DOHH2 (cell line): ENCODE data around the gene PIM3.

ENCODE experiments used
- H3F3A ChIP-seq: fragments of 200-600 bp; sonication (generic), shearing (Covaris generic); 2 replicates; pipeline ENCODE4 v1.6.0; 2016; ENCODE audit warnings: antibody characterized with exemption, mild to moderate bottlenecking; ENCODE audit not compliant: control insufficient read depth, insufficient read depth
- H3K27ac ChIP-seq: fragments of 200-600 bp; sonication (generic); 2 replicates; pipeline ENCODE4 v1.5.1; 2014; ENCODE audit warnings: low read depth, mild to moderate bottlenecking, low read length, moderate library complexity
- H3K27me3 ChIP-seq: fragments of 200-600 bp; sonication (generic); 2 replicates; pipeline ENCODE4 v1.6.1; 2014; ENCODE audit warnings: mild to moderate bottlenecking, low read length, mixed read lengths; ENCODE audit not compliant: control insufficient read depth
- H3K36me3 ChIP-seq: fragments of 200-600 bp; sonication (generic); 2 replicates; pipeline ENCODE4 v1.6.1; 2014; ENCODE audit warnings: mild to moderate bottlenecking, low read length, moderate library complexity, mixed read lengths; ENCODE audit not compliant: control insufficient read depth
- H3K4me1 ChIP-seq: fragments of 200-600 bp; sonication (generic); 2 replicates; pipeline ENCODE4 v1.6.1; 2014; ENCODE audit warnings: mild to moderate bottlenecking, low read length, mixed read lengths; ENCODE audit not compliant: control insufficient read depth
- H3K4me2 ChIP-seq: fragments of 200-600 bp; sonication (generic); 2 replicates; pipeline ENCODE4 v1.6.0; 2014; ENCODE audit warnings: mild to moderate bottlenecking, low read length, moderate library complexity
- H3K4me3 ChIP-seq: fragments of 200-600 bp; sonication (generic); 2 replicates; pipeline ENCODE4 v1.5.1; 2014; ENCODE audit warnings: mild to moderate bottlenecking, low read length, mixed read lengths
- H3K79me2 ChIP-seq: fragments of 200-600 bp; sonication (generic); 2 replicates; pipeline ENCODE4 v1.6.1; 2014; ENCODE audit warnings: mild to moderate bottlenecking, low read length, mixed read lengths; ENCODE audit not compliant: control insufficient read depth
- H3K9me2 ChIP-seq: fragments of 200-600 bp; sonication (generic); replicated peaks from 2 replicates; pipeline ENCODE4 v1.6.1; 2014; ENCODE audit warnings: mild to moderate bottlenecking, low read length, mixed read lengths; ENCODE audit not compliant: control insufficient read depth
- H3K9me3 ChIP-seq: fragments of 200-600 bp; sonication (generic); 2 replicates; pipeline ENCODE4 v1.6.1; 2014; ENCODE audit warnings: antibody characterized with exemption, low read length, mixed read lengths; ENCODE audit not compliant: control insufficient read depth, insufficient read depth
- H4K20me1 ChIP-seq: fragments of 200-600 bp; sonication (generic); 2 replicates; pipeline ENCODE4 v1.6.0; 2014; ENCODE audit warnings: low read depth, mild to moderate bottlenecking, antibody characterized with exemption, low read length, moderate library complexity; ENCODE audit not compliant: control insufficient read depth, insufficient read depth
- EZH2phosphoT487 ChIP-seq: fragments of 200-600 bp; sonication (generic); IDR thresholded peaks from 2 replicates; pipeline ENCODE4 v1.6.1; 2017; ENCODE audit warnings: borderline replicate concordance, mild to moderate bottlenecking, antibody characterized with exemption, low read length, moderate library complexity, mixed read lengths
- TF ChIP-seq, protein P1 (sequence below): fragments of 200-600 bp; sonication (generic); IDR thresholded peaks from one replicate; pipeline ENCODE4 v1.5.1; 2014; ENCODE audit warnings: antibody characterized with exemption, mild to moderate bottlenecking, low read depth, low read length; ENCODE audit not compliant: poor library complexity, severe bottlenecking

The PIM3 gene

DNA sequence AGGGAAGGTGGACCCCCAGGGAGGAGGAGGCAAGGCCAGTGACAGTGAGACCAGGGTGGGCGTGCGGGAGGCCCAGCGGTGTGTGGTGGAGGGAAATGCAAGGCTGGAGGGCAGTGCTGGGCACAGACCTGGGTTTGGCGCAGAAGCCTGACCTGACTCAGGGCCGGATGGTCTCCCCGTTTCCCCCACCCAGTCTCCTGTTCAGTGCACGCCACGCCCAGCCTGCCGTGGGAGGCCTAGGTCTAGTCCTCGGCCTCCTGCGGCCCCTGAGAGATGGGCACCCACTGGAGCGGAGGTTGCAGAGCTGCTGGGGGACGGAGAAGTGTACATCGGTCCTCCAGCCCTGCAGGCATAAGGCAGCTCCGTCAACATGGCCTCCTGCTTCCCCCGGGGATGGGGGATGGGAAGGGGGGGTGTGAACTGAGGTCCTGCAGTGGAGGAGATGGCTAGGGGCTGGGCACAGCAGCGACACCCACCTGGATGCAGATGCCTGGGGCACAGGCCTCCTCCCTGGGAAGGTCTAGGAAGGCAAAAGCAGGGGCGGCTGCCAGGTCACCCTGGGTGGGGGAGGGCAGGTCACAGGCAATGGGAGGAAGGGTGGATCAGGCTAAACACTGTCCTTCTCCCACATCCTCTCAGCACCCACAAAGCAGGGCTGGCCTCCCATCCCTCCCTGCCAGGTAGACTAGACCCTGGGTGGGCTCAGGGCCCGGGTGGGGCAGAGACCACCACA, 36.1 kb downstream of the PIM3 start:
- H3K27ac ChIP-seq: no peak overlapping the region

DNA sequence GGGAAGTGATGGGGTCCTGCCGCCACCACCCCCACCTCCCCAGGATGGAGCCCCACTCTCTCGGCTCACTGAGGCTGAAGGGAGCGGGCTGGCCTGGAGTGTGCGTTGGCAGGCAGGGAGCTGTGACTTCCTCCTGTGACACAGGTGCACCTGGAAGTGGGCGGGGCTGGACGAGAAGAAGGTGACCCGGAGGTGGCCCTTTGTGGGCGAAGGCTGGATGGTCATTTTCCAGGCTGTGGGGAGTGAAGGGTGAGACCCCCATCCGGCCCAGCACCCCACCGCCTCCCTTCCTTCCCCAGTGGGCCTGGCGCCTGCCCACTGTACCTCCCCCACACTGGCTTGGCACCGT, 36.7 kb downstream of the PIM3 start:
- Histone ChIP-seq H3K4me1 (peaks cover 23% of the 10 kb centered on the region), H3F3A (no peaks in the 10 kb centered on the region), H3K27me3 (no peaks in the 10 kb centered on the region), H3K4me3 (no peak overlapping the region), H3K36me3 (no peaks in the 10 kb centered on the region), H3K9me3 (no peaks in the 10 kb centered on the region), H3K4me2 (no peak overlapping the region), H3K27ac (no peak overlapping the region), H3K9me2 (no peaks in the 10 kb centered on the region), H3K79me2 (no peaks in the 10 kb centered on the region), H4K20me1 (no peaks in the 10 kb centered on the region)
- TF ChIP-seq, protein P1, sequence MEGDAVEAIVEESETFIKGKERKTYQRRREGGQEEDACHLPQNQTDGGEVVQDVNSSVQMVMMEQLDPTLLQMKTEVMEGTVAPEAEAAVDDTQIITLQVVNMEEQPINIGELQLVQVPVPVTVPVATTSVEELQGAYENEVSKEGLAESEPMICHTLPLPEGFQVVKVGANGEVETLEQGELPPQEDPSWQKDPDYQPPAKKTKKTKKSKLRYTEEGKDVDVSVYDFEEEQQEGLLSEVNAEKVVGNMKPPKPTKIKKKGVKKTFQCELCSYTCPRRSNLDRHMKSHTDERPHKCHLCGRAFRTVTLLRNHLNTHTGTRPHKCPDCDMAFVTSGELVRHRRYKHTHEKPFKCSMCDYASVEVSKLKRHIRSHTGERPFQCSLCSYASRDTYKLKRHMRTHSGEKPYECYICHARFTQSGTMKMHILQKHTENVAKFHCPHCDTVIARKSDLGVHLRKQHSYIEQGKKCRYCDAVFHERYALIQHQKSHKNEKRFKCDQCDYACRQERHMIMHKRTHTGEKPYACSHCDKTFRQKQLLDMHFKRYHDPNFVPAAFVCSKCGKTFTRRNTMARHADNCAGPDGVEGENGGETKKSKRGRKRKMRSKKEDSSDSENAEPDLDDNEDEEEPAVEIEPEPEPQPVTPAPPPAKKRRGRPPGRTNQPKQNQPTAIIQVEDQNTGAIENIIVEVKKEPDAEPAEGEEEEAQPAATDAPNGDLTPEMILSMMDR: no peak
- TF ChIP-seq EZH2phosphoT487: no peak

More for the DNA sequence above, 36.1 kb downstream of the PIM3 start:
- Histone ChIP-seq H3K4me3 (no peak overlapping the region), H3K36me3 (no peaks in the 10 kb centered on the region), H3K9me2 (no peaks in the 10 kb centered on the region), H3K27me3 (no peaks in the 10 kb centered on the region), H3F3A (no peaks in the 10 kb centered on the region), H3K4me1 (peaks cover 21% of the 10 kb centered on the region), H4K20me1 (no peaks in the 10 kb centered on the region), H3K79me2 (no peaks in the 10 kb centered on the region), H3K4me2 (no peak overlapping the region), H3K9me3 (no peaks in the 10 kb centered on the region)
- TF ChIP-seq EZH2phosphoT487: no peak
- TF ChIP-seq, protein P1: no peak

DNA sequence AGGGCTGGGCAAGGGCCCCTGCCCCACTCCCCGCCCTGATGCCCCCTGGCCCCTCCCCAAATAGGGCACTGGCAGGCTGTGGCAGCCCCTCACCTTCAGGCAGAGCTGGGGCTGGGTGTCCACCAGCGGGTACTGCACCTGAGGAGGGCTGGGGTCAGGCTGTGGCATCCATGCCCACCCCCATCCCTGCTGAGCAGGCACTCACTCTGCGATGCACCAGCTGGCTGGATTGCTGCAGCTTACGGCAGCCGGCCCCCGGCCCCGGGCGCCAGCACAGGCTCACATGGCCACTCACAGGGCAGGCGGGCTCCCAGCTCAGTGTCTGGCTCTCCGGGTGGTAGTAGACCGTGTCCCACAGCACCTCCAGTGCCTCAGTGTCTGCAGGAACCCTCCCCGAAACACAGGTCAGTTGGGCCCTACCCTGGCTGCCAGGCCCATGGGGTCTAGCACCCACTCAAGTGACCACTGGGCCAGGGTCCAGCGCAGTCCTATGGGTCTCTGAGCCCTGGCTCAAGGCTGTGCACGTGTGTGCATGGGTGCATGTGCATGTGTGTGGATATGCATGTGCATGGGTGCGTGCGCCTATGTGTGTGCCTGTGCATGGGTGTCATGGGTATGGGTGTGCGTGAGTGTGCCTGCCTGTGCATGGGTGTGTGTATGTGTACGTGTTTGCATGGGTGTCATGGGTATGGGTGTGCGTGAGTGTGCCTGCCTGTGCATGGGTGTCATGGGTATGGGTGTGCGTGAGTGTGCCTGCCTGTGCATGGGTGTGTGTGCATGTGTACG, 37.6 kb downstream of the PIM3 start:
- no peaks in the 10 kb centered on the region for H3K9me2 ChIP-seq
- no peaks in the 10 kb centered on the region for H3K79me2 ChIP-seq

More for the DNA sequence above, 37.6 kb downstream of the PIM3 start:
- no peak overlapping the region for H3K4me2 ChIP-seq
- H3K36me3 ChIP-seq: no peaks in the 10 kb centered on the region
- no peaks in the 10 kb centered on the region for H3K9me3 ChIP-seq
- TF ChIP-seq EZH2phosphoT487: no peak
- TF ChIP-seq, protein P1: no peak
- no peaks in the 10 kb centered on the region for H3F3A ChIP-seq
- no peak overlapping the region for H3K4me3 ChIP-seq
- H3K27ac ChIP-seq: no peak overlapping the region
- no peaks in the 10 kb centered on the region for H3K27me3 ChIP-seq
- H3K4me1 ChIP-seq: peaks cover 20% of the 10 kb centered on the region
- H4K20me1 ChIP-seq: no peaks in the 10 kb centered on the region
